ENCODE data around the gene DTL. TPM values are rescaled to one million over a fixed set of nuclear protein-coding genes. Genes with fewer than 3 reads are reported as not detected.
"Not testable (repeated sequence)": the region's sequence is repeated elsewhere in the genome, so short reads cannot be mapped to it uniquely, and the experiment has no call there.

Gene DTL
- total RNA-seq, 1 experiment from 2014 or later = 108 TPM

DNA sequence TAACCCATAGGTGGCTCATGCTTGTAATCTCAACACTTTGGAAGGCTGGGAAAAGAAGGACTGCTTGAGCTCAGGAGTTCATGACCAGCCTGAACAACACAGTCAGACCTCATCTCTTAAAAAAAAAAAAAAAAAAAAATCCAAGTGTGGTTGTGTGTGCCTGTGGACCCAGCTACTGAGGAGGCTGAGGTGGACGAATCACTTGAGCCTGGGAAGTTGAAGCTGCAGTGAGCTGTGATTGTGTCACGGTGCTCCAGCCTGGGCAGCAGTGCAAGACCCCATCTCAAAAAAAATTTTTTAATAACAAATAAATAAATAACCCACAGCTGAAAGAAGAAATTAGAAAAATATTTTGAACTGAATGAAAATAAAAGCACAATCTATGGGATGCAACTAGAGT is 14.0 kb upstream of the DTL start:
- DNase-seq = no peak
- Histone ChIP-seq H3K27me3 (ENCODE audit: control insufficient read depth, insufficient read depth, low read length) (no peaks in the 10 kb centered on the region), H3K36me3 (replicated peaks; ENCODE audit: control insufficient read depth, insufficient read depth, low read length) (peaks cover under 1% of the 10 kb centered on the region), H3K4me3 (ENCODE audit: insufficient read depth, low read depth, low read length) (no peak overlapping the region)

DNA sequence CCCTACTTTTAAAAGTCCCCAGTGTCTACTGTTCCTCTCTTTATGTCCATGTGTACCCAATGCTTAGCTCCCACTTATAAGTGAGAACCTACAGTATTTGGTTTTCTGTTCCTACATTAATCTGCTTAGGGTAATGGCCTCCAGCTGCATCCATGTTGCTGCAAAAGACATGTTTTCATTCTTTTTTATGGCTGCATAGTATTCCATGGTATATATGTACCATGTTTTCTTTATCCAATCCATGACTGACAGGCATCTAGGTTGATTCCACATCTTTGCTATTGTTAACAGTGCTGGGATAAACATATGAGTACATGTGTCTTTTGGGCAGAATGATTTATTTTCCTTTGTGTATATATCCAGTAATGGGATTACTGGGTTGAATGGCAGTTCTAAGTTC is 12.6 kb upstream of the DTL start:
- DNase-seq; H3K4me3 ChIP-seq (ENCODE audit: insufficient read depth, low read depth, low read length); H3K36me3 ChIP-seq (replicated peaks; ENCODE audit: control insufficient read depth, insufficient read depth, low read length); H3K27me3 ChIP-seq (ENCODE audit: control insufficient read depth, insufficient read depth, low read length): not testable (repeated sequence)

GRCh38 chr1:212024469-212025149 is 10.9 kb upstream of the DTL start:
- Histone ChIP-seq H3K4me3 (ENCODE audit: insufficient read depth, low read depth, low read length) (no peak overlapping the region), H3K27me3 (ENCODE audit: control insufficient read depth, insufficient read depth, low read length) (no peaks in the 10 kb centered on the region), H3K36me3 (replicated peaks; ENCODE audit: control insufficient read depth, insufficient read depth, low read length) (no peaks in the 10 kb centered on the region)
- no peak for DNase-seq

GRCh38 chr1:212027727-212028126 is 7.8 kb upstream of the DTL start:
- not testable (repeated sequence) for DNase-seq; H3K27me3 ChIP-seq (ENCODE audit: control insufficient read depth, insufficient read depth, low read length); H3K36me3 ChIP-seq (replicated peaks; ENCODE audit: control insufficient read depth, insufficient read depth, low read length); H3K4me3 ChIP-seq (ENCODE audit: insufficient read depth, low read depth, low read length)

DNA sequence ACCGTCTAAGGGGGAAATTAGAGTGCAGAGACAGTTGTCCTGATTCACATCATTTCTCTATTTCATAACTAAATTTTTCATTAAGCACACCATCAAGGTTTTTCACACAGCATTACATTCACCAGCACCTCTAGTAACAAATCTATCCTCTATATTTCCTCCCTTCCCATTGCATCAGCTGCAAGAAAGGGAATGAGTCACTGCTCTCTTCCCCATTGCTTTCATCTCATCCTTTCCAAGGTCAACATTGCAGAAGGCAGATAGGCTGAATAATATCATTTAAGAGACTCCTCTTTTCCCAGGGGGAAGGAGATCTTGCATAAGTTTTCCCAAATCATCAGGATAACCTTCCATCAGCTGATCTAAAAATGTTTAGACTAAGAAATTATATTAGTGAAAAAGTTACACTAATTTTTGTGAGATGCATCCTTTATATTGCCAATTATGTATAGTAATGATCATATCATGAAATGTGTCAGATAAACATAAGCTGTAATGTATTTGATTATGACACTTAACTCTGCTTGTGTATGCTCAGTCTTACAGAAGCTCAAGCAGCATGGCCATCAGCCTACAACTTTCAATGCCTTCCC is 4.5 kb upstream of the DTL start:
- H3K27me3 ChIP-seq (ENCODE audit: control insufficient read depth, insufficient read depth, low read length) = no peaks in the 10 kb centered on the region
- no peak for DNase-seq
- H3K4me3 ChIP-seq (ENCODE audit: insufficient read depth, low read depth, low read length) = no peak overlapping the region
- no peaks in the 10 kb centered on the region; the same call in 1 of the 2 replicates for H3K36me3 ChIP-seq (replicated peaks; ENCODE audit: control insufficient read depth, insufficient read depth, low read length)

- Histone ChIP-seq H3K27me3 (ENCODE audit: control insufficient read depth, insufficient read depth, low read length) (no peaks in the 10 kb centered on the region), H3K36me3 (replicated peaks; ENCODE audit: control insufficient read depth, insufficient read depth, low read length) (peaks cover 1% of the 10 kb centered on the region), H3K4me3 (ENCODE audit: insufficient read depth, low read depth, low read length) (peak overlapping the region; percentile 89)
- DNase-seq = no peak
Measured at GRCh38 chr1:212034516-212035122, 929 bp upstream of the DTL start.

DNA sequence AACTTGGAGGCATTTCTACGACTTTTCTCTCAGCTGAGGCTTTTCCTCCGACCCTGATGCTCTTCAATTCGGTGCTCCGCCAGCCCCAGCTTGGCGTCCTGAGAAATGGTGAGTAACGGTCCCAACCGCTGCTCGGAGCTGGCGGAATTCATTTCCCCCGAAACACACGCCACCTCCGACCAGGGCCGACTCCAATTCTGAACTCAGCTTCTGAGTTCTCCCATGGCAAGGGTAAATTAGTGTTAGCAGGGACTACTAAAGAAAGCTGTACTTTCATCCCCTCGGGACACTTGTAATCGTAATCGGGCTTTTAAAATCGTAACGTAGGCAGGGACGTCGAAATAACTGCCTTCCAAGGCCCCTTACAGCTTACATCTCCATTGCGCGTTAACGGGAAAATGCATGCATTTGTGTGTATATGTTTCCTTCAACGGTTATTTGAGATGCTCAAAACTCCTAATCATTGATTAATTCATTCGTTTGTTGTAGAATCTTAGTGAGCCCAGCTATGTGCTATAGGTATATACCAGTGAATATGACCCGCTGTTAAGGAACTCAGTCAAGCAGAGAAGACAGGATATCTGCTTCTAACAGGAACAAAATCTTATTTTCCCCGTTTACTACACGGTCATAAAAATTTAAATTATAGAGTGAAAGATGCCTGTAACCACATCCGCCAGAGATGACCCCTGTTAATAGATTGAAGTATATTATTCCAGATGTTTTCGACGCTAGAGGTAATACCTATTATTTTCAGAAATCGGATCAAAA is 472 bp downstream of the DTL start:
- H3K36me3 ChIP-seq (replicated peaks; ENCODE audit: control insufficient read depth, insufficient read depth, low read length) = peaks cover 1% of the 10 kb centered on the region
- DNase-seq = no peak
- H3K27me3 ChIP-seq (ENCODE audit: control insufficient read depth, insufficient read depth, low read length) = no peaks in the 10 kb centered on the region
- H3K4me3 ChIP-seq (ENCODE audit: insufficient read depth, low read depth, low read length) = peak overlapping the region; percentile 89

DNA sequence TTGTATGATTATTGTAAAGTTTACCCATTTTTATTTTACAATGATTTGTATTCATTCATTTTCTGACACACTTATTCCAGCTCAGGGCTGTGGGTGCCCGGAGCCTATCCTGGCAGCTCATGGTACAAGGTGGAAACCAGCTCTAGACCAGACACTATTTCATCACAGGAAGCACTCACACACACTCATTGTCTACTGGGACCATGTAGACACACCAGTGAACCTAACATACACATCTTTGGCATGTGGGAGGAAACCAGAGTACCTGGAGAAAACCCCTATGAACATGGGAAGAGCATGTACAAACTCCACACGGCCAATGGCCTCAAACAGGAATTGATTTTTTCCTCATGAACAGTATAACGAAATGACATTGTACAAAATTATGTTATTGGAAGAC is 2.4 kb downstream of the DTL start:
- DNase-seq = no peak
- Histone ChIP-seq H3K36me3 (replicated peaks; ENCODE audit: control insufficient read depth, insufficient read depth, low read length) (peaks cover 1% of the 10 kb centered on the region), H3K4me3 (ENCODE audit: insufficient read depth, low read depth, low read length) (no peak overlapping the region), H3K27me3 (ENCODE audit: control insufficient read depth, insufficient read depth, low read length) (no peaks in the 10 kb centered on the region)

DNA sequence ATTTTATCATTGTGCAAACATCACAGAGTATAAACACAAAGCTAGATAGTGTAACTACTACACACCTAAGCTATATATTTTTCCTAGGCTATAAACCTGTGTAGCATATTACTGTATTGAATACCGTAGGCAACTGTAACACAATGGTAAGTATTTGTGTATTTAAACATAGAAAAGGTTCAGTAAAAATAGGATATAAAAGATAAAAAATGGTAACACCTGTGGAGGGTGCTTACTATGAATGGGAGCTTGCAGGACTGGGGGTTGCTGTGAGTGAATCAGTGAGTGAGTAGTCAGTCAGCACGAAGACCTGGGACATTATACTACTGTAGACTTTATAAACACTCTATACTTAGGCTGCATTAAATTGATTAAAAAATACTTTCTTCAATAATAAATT is 4.1 kb downstream of the DTL start:
- no peaks in the 10 kb centered on the region for H3K27me3 ChIP-seq (ENCODE audit: control insufficient read depth, insufficient read depth, low read length)
- H3K36me3 ChIP-seq (replicated peaks; ENCODE audit: control insufficient read depth, insufficient read depth, low read length) = peaks cover 1% of the 10 kb centered on the region; the same call in 1 of the 2 replicates
- H3K4me3 ChIP-seq (ENCODE audit: insufficient read depth, low read depth, low read length) = no peak overlapping the region
- no peak for DNase-seq

- Histone ChIP-seq H3K36me3 (replicated peaks; ENCODE audit: control insufficient read depth, insufficient read depth, low read length) (peaks cover 8% of the 10 kb centered on the region; the same call in 1 of the 2 replicates), H3K4me3 (ENCODE audit: insufficient read depth, low read depth, low read length) (no peak overlapping the region), H3K27me3 (ENCODE audit: control insufficient read depth, insufficient read depth, low read length) (no peaks in the 10 kb centered on the region)
- DNase-seq = no peak
Measured at GRCh38 chr1:212040629-212041412, 5.3 kb downstream of the DTL start.

DNA sequence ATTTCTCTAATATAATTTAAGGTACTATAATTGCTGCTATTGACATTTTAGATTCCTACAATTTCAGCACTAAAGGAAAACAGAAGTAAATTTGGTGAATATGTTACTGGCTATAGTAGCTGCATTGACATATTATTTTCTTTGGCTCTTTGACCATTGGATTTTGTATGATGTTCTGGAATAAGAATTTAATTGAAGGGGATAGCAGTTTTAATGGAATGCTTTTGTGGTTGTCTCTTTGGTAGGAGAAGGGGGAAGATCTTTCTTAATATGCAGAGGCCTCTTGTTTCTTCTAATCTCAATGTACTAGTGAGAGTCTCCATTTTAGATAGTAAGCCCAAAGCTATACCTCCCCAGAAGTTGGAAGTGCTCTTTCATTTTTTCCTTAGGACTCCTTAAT is 6.9 kb downstream of the DTL start:
- DNase-seq = no peak
- Histone ChIP-seq H3K27me3 (ENCODE audit: control insufficient read depth, insufficient read depth, low read length) (no peaks in the 10 kb centered on the region), H3K4me3 (ENCODE audit: insufficient read depth, low read depth, low read length) (no peak overlapping the region), H3K36me3 (replicated peaks; ENCODE audit: control insufficient read depth, insufficient read depth, low read length) (peaks cover 10% of the 10 kb centered on the region)

GRCh38 chr1:212044851-212045250 is 9.3 kb downstream of the DTL start:
- no peaks in the 10 kb centered on the region for H3K27me3 ChIP-seq (ENCODE audit: control insufficient read depth, insufficient read depth, low read length)
- H3K36me3 ChIP-seq (replicated peaks; ENCODE audit: control insufficient read depth, insufficient read depth, low read length) = peaks cover 8% of the 10 kb centered on the region
- H3K4me3 ChIP-seq (ENCODE audit: insufficient read depth, low read depth, low read length) = no peak overlapping the region
- no peak for DNase-seq

GRCh38 chr1:212045981-212046380 is 10.4 kb downstream of the DTL start:
- DNase-seq = no peak
- Histone ChIP-seq H3K4me3 (ENCODE audit: insufficient read depth, low read depth, low read length) (no peak overlapping the region), H3K36me3 (replicated peaks; ENCODE audit: control insufficient read depth, insufficient read depth, low read length) (peaks cover 8% of the 10 kb centered on the region), H3K27me3 (ENCODE audit: control insufficient read depth, insufficient read depth, low read length) (no peaks in the 10 kb centered on the region)

- DNase-seq = no peak
- Histone ChIP-seq H3K27me3 (ENCODE audit: control insufficient read depth, insufficient read depth, low read length) (no peaks in the 10 kb centered on the region), H3K4me3 (ENCODE audit: insufficient read depth, low read depth, low read length) (no peak overlapping the region), H3K36me3 (replicated peaks; ENCODE audit: control insufficient read depth, insufficient read depth, low read length) (peaks cover 9% of the 10 kb centered on the region)
Measured at GRCh38 chr1:212053993-212054392, 18.4 kb downstream of the DTL start.
